NB4 (cell line): ENCODE data around the gene FOXI1.
"Not testable (repeated sequence)": the region's sequence is repeated elsewhere in the genome, so short reads cannot be mapped to it uniquely, and the experiment has no call there.

Source experiments
- DNase-seq: peaks from one replicate; pipeline ENCODE4 v3.0.0; 2010; ENCODE audit warnings: low read depth
- H3K4me3 ChIP-seq: one replicate; pipeline ENCODE4 v1.5.1; 2011; ENCODE audit warnings: mild to moderate bottlenecking, low read depth, low read length, moderate library complexity
- CTCF ChIP-seq: IDR thresholded peaks from one replicate; pipeline ENCODE4 v1.5.1; 2012; ENCODE audit warnings: low read depth, low read length
- MAX ChIP-seq: IDR thresholded peaks from 2 replicates; pipeline ENCODE4 v1.6.1; 2011; ENCODE audit warnings: low read depth, low read length
- MYC ChIP-seq: IDR thresholded peaks from 2 replicates; pipeline ENCODE4 v1.6.1; 2011; ENCODE audit warnings: low read depth, low read length
- POLR2A ChIP-seq: IDR thresholded peaks from 2 replicates; pipeline ENCODE4 v1.6.1; 2011; ENCODE audit warnings: mild to moderate bottlenecking; ENCODE audit not compliant: insufficient read length; ENCODE audit errors: extremely low read depth

FOXI1 gene

GRCh38 chr5:170137694-170138214 is 32.1 kb downstream of the FOXI1 start:
- TF ChIP-seq POLR2A (no peak), CTCF (no peak), MAX (no peak), MYC (no peak)
- H3K4me3 ChIP-seq = no peak overlapping the region

GRCh38 chr5:170138273-170138672 is 32.6 kb downstream of the FOXI1 start:
- no peak for DNase-seq
- no peak for TF ChIP-seq CTCF
- TF ChIP-seq POLR2A = no peak
- TF ChIP-seq MAX = no peak
- no peak for TF ChIP-seq MYC
- H3K4me3 ChIP-seq = no peak overlapping the region

More at GRCh38 chr5:170137694-170138214, 32.1 kb downstream of the FOXI1 start:
- DNase-seq = no peak

GRCh38 chr5:170139786-170140335 is 34.2 kb downstream of the FOXI1 start:
- H3K4me3 ChIP-seq = no peak overlapping the region
- no peak for DNase-seq
- no peak for TF ChIP-seq MYC
- no peak for TF ChIP-seq MAX
- TF ChIP-seq POLR2A = no peak
- TF ChIP-seq CTCF = no peak

- DNase-seq = peak; percentile 71
- H3K4me3 ChIP-seq = not testable (repeated sequence)
Observed at GRCh38 chr5:170141196-170141595, 35.5 kb downstream of the FOXI1 start.

- H3K4me3 ChIP-seq = no peak overlapping the region
- no peak for DNase-seq
- TF ChIP-seq CTCF = no peak
- TF ChIP-seq MYC = no peak
- TF ChIP-seq POLR2A = no peak
- TF ChIP-seq MAX = no peak
Observed at GRCh38 chr5:170141636-170142035, 35.9 kb downstream of the FOXI1 start.

GRCh38 chr5:170142196-170142595 is 36.5 kb downstream of the FOXI1 start:
- DNase-seq = no peak
- H3K4me3 ChIP-seq = no peak overlapping the region
- no peak for TF ChIP-seq POLR2A
- no peak for TF ChIP-seq MYC
- TF ChIP-seq CTCF = no peak
- TF ChIP-seq MAX = no peak
